Spinal cord (tissue), 10 donors: ENCODE results near the gene GPR84. TPM values are rescaled to one million over a fixed set of nuclear protein-coding genes. Genes with fewer than 3 reads are reported as not detected.

ENCODE experiments used
- DNase-seq, 6 donors: peaks; one replicate each; pipeline versions ENCODE4 v3.0.0 to v3.0.0-alpha.2; 2013 to 2015; ENCODE audit warnings: low spot score in 6 of 6, low read depth in 4 of 6
- H3K27ac ChIP-seq: one replicate; pipeline ENCODE4 v1.5.1; 2013; ENCODE audit warnings: low read depth, low read length, control low read depth
- H3K27me3 ChIP-seq: one replicate; pipeline ENCODE4 v1.6.1; 2013; ENCODE audit warnings: low read length; ENCODE audit not compliant: control insufficient read depth, insufficient read depth
- H3K36me3 ChIP-seq: one replicate; pipeline ENCODE4 v1.6.1; 2013; ENCODE audit warnings: low read length; ENCODE audit not compliant: control insufficient read depth, insufficient read depth
- H3K4me1 ChIP-seq: one replicate; pipeline ENCODE4 v1.6.1; 2013; ENCODE audit warnings: low read length; ENCODE audit not compliant: control insufficient read depth, insufficient read depth
- H3K4me3 ChIP-seq: one replicate; pipeline ENCODE4 v1.5.1; 2013; ENCODE audit warnings: low read depth, low read length, control low read depth
- H3K9me3 ChIP-seq: one replicate; pipeline ENCODE4 v1.6.1; 2013; ENCODE audit warnings: low read length; ENCODE audit not compliant: control insufficient read depth, insufficient read depth
- WGBS: methylation state at CpG from one replicate; pipeline ENCODE4 v1.1.5; 2013; ENCODE audit warnings: missing lambda C conversion rate; ENCODE audit not compliant: insufficient coverage; 5-methylcytosine and 5-hydroxymethylcytosine counted together
- polyA plus RNA-seq, 2 donors: library from polyadenylated mRNA; unstranded; fragments of 120-200 nt; gene quantifications; one replicate each; pipeline ENCODE4 v1.2.1, GENCODE V29; 2013; ENCODE audit not compliant: insufficient read length in 2 of 2
- total RNA-seq, 2 donors: library from RNA; depleted of rRNA in 1 of 2; stranded (reverse); fragments of 120-200 nt in 1 of 2; fragments of >200 nt in 1 of 2; gene quantifications; one replicate each; pipeline versions ENCODE4 v1.2.3 to v1.2.4, GENCODE V29; 2013 to 2014
- donor health status: healthy.

The GPR84 gene
- total and polyA plus RNA-seq, 4 donors = 0.33 to 0.99 (median 0.60) TPM

GRCh38 chr12:54369597-54370131, 5.4 kb upstream of the GPR84 start:
- H3K4me3 ChIP-seq = no peak overlapping the region
- peak overlapping the region; percentile 61 for H3K27ac ChIP-seq
- peaks cover 21% of the 10 kb centered on the region for H3K36me3 ChIP-seq
- H3K27me3 ChIP-seq = no peaks in the 10 kb centered on the region
- DNase-seq = no peak
- H3K4me1 ChIP-seq = peaks cover 58% of the 10 kb centered on the region
- H3K9me3 ChIP-seq = no peaks in the 10 kb centered on the region
- WGBS = 100% methylated on average over 2 of the region's 21 CpGs

GRCh38 chr12:54368709-54369596, 4.7 kb upstream of the GPR84 start:
- H3K36me3 ChIP-seq = peaks cover 17% of the 10 kb centered on the region
- no peaks in the 10 kb centered on the region for H3K27me3 ChIP-seq
- peaks cover 51% of the 10 kb centered on the region for H3K4me1 ChIP-seq
- peak in 4 of 6 donors; percentile 72 to 97 (median 90) for DNase-seq
- H3K9me3 ChIP-seq = no peaks in the 10 kb centered on the region
- no peak overlapping the region for H3K4me3 ChIP-seq
- 33% methylated on average over 31 of the region's 40 CpGs for WGBS
- peak overlapping the region; percentile 72 for H3K27ac ChIP-seq

GRCh38 chr12:54368025-54368708, 3.9 kb upstream of the GPR84 start:
- Histone ChIP-seq H3K4me3 (no peak overlapping the region), H3K36me3 (peaks cover 12% of the 10 kb centered on the region), H3K4me1 (peaks cover 48% of the 10 kb centered on the region), H3K27ac (peak overlapping the region; percentile 72), H3K27me3 (no peaks in the 10 kb centered on the region), H3K9me3 (no peaks in the 10 kb centered on the region)
- no peak for DNase-seq
- 5% methylated on average over 3 of the region's 5 CpGs for WGBS

GRCh38 chr12:54363618-54364017, 668 bp downstream of the GPR84 start:
- WGBS = 90% methylated on average over 1 of the region's 6 CpGs
- H3K27ac ChIP-seq = no peak overlapping the region
- no peaks in the 10 kb centered on the region for H3K27me3 ChIP-seq
- H3K36me3 ChIP-seq = no peaks in the 10 kb centered on the region
- no peak for DNase-seq
- no peak overlapping the region for H3K4me3 ChIP-seq
- H3K9me3 ChIP-seq = no peaks in the 10 kb centered on the region
- H3K4me1 ChIP-seq = peaks cover 28% of the 10 kb centered on the region

- Histone ChIP-seq H3K36me3 (no peaks in the 10 kb centered on the region), H3K27me3 (no peaks in the 10 kb centered on the region), H3K27ac (no peak overlapping the region), H3K4me1 (peaks cover 31% of the 10 kb centered on the region), H3K4me3 (no peak overlapping the region), H3K9me3 (no peaks in the 10 kb centered on the region)
- 91% methylated on average over 8 of the region's 8 CpGs for WGBS
- no peak for DNase-seq
Measured at GRCh38 chr12:54363047-54363446, 1.2 kb downstream of the GPR84 start.

GRCh38 chr12:54360717-54361456, 3.4 kb downstream of the GPR84 start:
- DNase-seq = peak in 4 of 6 donors; percentile 84 to 98 (median 92)
- Histone ChIP-seq H3K27me3 (no peaks in the 10 kb centered on the region), H3K4me3 (no peak overlapping the region), H3K36me3 (no peaks in the 10 kb centered on the region), H3K4me1 (peaks cover 51% of the 10 kb centered on the region), H3K27ac (peak overlapping the region; percentile 96), H3K9me3 (no peaks in the 10 kb centered on the region)
- 0% methylated on average over 3 of the region's 16 CpGs for WGBS

GRCh38 chr12:54359762-54360351, 4.4 kb downstream of the GPR84 start:
- Histone ChIP-seq H3K27me3 (no peaks in the 10 kb centered on the region), H3K36me3 (no peaks in the 10 kb centered on the region), H3K9me3 (no peaks in the 10 kb centered on the region), H3K27ac (peak overlapping the region; percentile 96), H3K4me1 (peaks cover 61% of the 10 kb centered on the region), H3K4me3 (peak overlapping the region; percentile 64)
- WGBS = 77% methylated on average over 2 of the region's 9 CpGs
- no peak for DNase-seq

- Histone ChIP-seq H3K27me3 (no peaks in the 10 kb centered on the region), H3K36me3 (no peaks in the 10 kb centered on the region), H3K9me3 (no peaks in the 10 kb centered on the region), H3K27ac (peak overlapping the region; percentile 96), H3K4me3 (peak overlapping the region; percentile 64), H3K4me1 (peaks cover 68% of the 10 kb centered on the region)
- 0% methylated on average over 24 of the region's 40 CpGs for WGBS
- peak; percentile 99 to 100 (median 99) for DNase-seq
Measured at GRCh38 chr12:54358945-54359761, 5.1 kb downstream of the GPR84 start.
